ENCODE results near the gene MYLK2.

DNA sequence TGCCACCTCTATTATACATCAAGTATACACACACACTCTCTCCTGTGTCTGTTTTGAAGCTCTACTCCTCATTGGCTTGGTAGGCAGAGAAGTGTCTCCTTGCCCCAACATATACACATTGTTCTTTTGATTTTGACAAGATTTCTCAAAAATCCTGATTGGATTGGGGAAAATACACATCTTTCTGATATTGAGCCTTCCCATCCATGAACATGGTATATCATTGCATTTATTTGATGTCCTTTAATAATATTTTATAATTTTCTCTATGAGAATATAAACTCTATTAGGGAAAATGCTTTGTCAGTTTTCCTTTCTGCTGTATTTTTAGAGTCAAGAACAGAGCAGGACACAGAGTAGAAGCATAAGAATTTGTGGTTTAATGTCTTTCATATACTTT, 58.5 kb downstream of the MYLK2 start:
- TF ChIP-seq, protein P1, sequence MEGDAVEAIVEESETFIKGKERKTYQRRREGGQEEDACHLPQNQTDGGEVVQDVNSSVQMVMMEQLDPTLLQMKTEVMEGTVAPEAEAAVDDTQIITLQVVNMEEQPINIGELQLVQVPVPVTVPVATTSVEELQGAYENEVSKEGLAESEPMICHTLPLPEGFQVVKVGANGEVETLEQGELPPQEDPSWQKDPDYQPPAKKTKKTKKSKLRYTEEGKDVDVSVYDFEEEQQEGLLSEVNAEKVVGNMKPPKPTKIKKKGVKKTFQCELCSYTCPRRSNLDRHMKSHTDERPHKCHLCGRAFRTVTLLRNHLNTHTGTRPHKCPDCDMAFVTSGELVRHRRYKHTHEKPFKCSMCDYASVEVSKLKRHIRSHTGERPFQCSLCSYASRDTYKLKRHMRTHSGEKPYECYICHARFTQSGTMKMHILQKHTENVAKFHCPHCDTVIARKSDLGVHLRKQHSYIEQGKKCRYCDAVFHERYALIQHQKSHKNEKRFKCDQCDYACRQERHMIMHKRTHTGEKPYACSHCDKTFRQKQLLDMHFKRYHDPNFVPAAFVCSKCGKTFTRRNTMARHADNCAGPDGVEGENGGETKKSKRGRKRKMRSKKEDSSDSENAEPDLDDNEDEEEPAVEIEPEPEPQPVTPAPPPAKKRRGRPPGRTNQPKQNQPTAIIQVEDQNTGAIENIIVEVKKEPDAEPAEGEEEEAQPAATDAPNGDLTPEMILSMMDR (optimal IDR thresholded peaks at IDR 0.05 in 1 of 3, IDR thresholded peaks at IDR 0.05 in 1 of 3, conservative IDR thresholded peaks at IDR 0.05 in 1 of 3; ENCODE audit: extremely low read depth in 1 of 3, insufficient read depth in 2 of 3, low read length in 3 of 3): no peak
- no peak for TF ChIP-seq EZH2 (IDR thresholded peaks at IDR 0.05; ENCODE audit: low read length)

All from keratinocyte (primary cell).